ENCODE data around the gene RXFP2. TPM values are rescaled to one million over a fixed set of nuclear protein-coding genes. Genes with fewer than 3 reads are reported as not detected.

RXFP2 gene
- total RNA-seq, 4 donors from 2014 or later: 0.26 to 8.2 (median 2.4) TPM

- no peaks in the 10 kb centered on the region for H3K4me1 ChIP-seq
- H3K27ac ChIP-seq: no peak overlapping the region
- intact Hi-C loops (cut with DNase I; ENCODE audit: low total_unique reads): no loop called here
- no peaks in the 10 kb centered on the region for H3K36me3 ChIP-seq
- no peaks in the 10 kb centered on the region for H3K9me3 ChIP-seq
- no peaks in the 10 kb centered on the region for H3K27me3 ChIP-seq
- DNase-seq: no peak
- TF ChIP-seq POLR2A (IDR thresholded peaks at IDR 0.05) (no peak), CTCF (IDR thresholded peaks at IDR 0.05) (no peak)
- H3K4me3 ChIP-seq: no peak overlapping the region
Observed at GRCh38 chr13:31807090-31807541, 67.8 kb downstream of the RXFP2 start.

DNA sequence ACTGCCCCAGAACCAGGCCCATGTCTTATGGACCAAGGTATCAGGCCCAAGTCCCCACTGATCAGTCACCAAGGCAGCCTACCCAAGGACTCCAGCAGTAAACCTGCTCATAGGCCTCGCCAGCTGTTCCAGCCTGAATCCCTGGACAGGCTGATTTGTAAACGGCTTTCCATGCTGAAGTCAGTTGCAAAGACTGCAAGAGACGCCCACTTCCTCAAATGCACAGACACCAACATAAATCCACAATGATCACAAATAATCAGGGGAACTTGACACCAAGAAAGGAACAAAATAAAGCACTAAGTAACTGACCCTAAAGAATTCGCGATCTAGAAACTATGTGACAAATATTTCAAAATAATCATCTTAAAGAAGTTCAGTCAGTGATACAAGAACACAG lies 75.2 kb downstream of the RXFP2 start:
- intact Hi-C loops (cut with DNase I; ENCODE audit: low total_unique reads): no loop called here
- no peak for DNase-seq

GRCh38 chr13:31815361-31816144 lies 76.2 kb downstream of the RXFP2 start:
- intact Hi-C loops (cut with DNase I; ENCODE audit: low total_unique reads): no loop called here
- no peak for DNase-seq
- H3K36me3 ChIP-seq: no peaks in the 10 kb centered on the region
- no peak overlapping the region for H3K27ac ChIP-seq
- H3K4me3 ChIP-seq: no peak overlapping the region
- H3K4me1 ChIP-seq: no peaks in the 10 kb centered on the region
- H3K9me3 ChIP-seq: peaks cover 0 to 8% of the 10 kb centered on the region in 2 donors
- TF ChIP-seq CTCF (IDR thresholded peaks at IDR 0.05): no peak
- TF ChIP-seq POLR2A (IDR thresholded peaks at IDR 0.05): no peak
- no peaks in the 10 kb centered on the region for H3K27me3 ChIP-seq

More for the DNA sequence above, 75.2 kb downstream of the RXFP2 start:
- Histone ChIP-seq H3K36me3 (no peaks in the 10 kb centered on the region), H3K4me1 (no peaks in the 10 kb centered on the region), H3K27ac (no peak overlapping the region), H3K9me3 (peaks cover 0 to 8% of the 10 kb centered on the region in 2 donors), H3K27me3 (no peaks in the 10 kb centered on the region), H3K4me3 (no peak overlapping the region)
- TF ChIP-seq CTCF (IDR thresholded peaks at IDR 0.05): no peak
- TF ChIP-seq POLR2A (IDR thresholded peaks at IDR 0.05): no peak

DNA sequence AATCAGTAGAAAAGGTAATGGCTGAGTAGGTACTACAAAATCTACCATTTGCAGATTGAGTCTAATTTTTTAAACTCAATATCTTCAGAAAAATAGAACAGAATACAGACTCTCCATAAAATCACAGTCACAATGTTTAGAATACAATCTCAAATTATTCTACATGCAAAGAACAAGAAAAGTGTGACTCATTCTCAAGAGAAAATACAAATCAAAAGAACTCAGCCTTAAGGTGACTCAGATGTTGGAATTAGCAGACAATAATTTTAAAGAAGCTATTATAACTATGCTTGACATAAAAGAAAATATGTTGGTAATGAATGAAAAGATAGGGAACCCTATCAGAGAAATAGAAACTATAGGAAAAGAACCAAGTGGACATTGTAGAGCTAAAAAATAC lies 78.9 kb downstream of the RXFP2 start:
- TF ChIP-seq POLR2A (IDR thresholded peaks at IDR 0.05): no peak
- intact Hi-C loops (cut with DNase I; ENCODE audit: low total_unique reads): no loop called here
- no peak overlapping the region for H3K27ac ChIP-seq
- peaks cover 0 to 8% of the 10 kb centered on the region in 2 donors for H3K9me3 ChIP-seq
- H3K27me3 ChIP-seq: no peaks in the 10 kb centered on the region
- no peaks in the 10 kb centered on the region for H3K36me3 ChIP-seq
- no peaks in the 10 kb centered on the region for H3K4me1 ChIP-seq
- H3K4me3 ChIP-seq: no peak overlapping the region
- DNase-seq: no peak

DNA sequence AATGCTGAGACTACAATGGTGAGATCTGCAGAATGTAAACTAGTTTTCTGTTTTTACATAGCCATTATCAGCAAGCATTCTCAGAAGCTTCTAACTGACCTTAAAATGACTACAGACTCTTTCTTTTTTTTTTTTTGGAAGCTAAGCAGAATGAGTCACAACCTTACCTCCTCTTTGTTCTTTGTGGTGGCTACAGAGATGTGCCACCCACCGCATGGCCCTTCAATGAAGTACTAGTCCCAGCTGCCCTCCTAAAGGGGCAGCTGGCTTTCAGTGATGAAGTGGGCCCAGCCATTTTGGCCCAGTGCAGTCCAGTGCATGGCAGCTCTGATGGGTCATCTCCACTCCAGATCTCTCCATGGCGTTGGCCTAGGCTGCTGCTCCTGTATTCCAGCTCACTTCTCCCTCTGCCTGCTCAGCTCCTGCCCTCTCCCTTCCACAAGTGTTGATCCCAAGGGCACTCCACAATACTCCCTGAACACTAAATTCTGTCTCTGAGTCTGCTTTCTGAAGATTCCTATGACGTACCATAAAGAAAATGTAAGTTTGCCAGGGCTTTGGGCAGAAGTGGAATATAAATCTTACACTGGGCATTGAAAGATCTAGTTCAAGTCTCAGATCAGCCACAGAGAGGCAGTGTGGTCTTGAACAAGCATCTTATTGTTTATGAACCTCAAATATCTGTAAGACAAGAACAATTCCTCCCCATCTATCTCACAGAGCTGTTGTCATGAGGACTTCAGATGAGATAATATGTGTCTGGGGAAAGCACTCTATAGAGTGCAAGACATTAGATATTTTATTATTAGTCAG lies 85.6 kb downstream of the RXFP2 start:
- Histone ChIP-seq H3K36me3 (no peaks in the 10 kb centered on the region), H3K27me3 (no peaks in the 10 kb centered on the region), H3K27ac (no peak overlapping the region), H3K4me1 (no peaks in the 10 kb centered on the region), H3K4me3 (no peak overlapping the region), H3K9me3 (no peaks in the 10 kb centered on the region)
- TF ChIP-seq POLR2A (IDR thresholded peaks at IDR 0.05): no peak
- TF ChIP-seq CTCF (IDR thresholded peaks at IDR 0.05): peak in 3 of 4 experiments; percentile 19 to 24 (median 23)
- no peak for DNase-seq
- intact Hi-C loops (cut with DNase I; ENCODE audit: low total_unique reads): no loop called here
